ENCODE measurements around the gene MTAP. TPM values are rescaled to one million over a fixed set of nuclear protein-coding genes. Genes with fewer than 3 reads are reported as not detected.

MTAP gene
- 7.1 TPM for polyA plus RNA-seq (2012; ENCODE audit: missing spikeins)

DNA sequence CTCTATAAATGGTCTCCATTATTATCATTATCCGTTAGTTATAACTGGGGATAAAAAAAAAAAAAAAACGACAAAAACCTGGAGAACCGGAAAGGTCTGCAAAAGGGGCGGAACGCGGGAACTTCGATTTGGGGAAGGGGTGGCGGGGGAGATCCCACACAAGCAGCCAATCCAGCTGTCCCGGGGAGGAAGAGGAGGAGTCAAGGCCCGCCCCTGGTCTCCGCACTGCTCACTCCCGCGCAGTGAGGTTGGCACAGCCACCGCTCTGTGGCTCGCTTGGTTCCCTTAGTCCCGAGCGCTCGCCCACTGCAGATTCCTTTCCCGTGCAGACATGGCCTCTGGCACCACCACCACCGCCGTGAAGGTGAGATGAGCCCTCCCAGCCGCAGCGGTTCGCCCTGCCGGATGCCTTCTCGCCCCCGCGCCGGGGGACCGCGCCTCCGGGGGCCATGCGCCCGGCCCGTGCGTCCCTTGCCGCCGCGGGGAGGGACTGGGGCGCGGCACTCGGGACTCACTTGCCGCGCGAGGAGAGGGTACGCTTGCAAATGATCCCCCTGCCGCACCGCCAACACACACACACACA, at the start of gene MTAP:
Gene MTAP (plus strand): TSS at position 219 of the 583 bp plus-strand sequence. CDS start 113 bp downstream, at position 332.
- TF ChIP-seq POLR2A (IDR thresholded peaks at IDR 0.05; ENCODE audit: low read depth, low read length) (peak; percentile 58; the same call in 1 of the 2 replicates), POLR2AphosphoS5 (IDR thresholded peaks at IDR 0.05; ENCODE audit: low read depth, low read length) (0 out of 2 replicates have a peak, but pooled peaks have one; percentile 38), TAF1 (IDR thresholded peaks at IDR 0.05; ENCODE audit: borderline replicate concordance, low read depth, low read length) (no peak)
- peak; percentile 84 for FAIRE-seq
- peak; percentile 61 for DNase-seq (ENCODE audit: insufficient read length)

DNA sequence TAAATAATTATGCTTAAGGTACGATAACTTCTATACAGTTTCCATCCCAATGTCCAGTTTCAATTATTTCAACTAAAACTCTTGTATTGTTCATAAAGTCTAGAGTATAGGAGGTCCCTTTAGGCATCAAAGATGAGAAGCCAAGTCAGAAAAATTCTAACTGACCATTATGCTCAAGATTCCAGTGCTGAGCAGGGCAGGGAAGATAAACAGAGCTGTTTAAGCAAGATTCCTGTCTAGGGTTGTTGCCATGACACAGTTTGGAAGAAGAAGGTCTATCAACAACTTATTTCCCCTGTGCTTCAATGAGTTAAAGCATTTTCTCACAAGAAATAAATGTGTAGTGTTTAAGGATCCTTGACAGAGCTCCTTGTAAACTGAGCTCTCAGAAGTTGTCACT, 48.9 kb upstream of the MTAP start:
- TF ChIP-seq POLR2A (IDR thresholded peaks at IDR 0.05; ENCODE audit: low read depth, low read length) (no peak), POLR2AphosphoS5 (IDR thresholded peaks at IDR 0.05; ENCODE audit: low read depth, low read length) (no peak), TAF1 (IDR thresholded peaks at IDR 0.05; ENCODE audit: borderline replicate concordance, low read depth, low read length) (no peak)
- FAIRE-seq (no peak), DNase-seq (ENCODE audit: insufficient read length) (no peak)

DNA sequence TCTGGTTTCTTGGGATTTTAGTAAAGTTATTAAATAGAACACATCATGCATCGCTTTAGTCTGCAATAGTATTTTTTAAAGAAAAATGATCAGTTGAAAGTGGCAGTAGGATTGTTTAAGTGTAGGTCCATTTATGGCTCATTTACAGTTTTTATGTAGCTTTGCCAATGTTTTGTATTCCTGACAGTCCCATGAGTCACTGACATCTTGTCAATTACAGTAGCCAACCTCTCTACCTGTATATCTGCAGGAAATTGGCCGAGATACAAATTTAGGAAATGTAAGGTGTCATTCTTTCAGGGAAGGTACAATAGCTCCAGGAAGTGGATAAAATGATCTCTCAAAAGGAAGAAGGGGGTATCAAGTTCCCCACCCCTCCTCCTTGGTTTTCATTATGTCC, 47.7 kb upstream of the MTAP start:
- FAIRE-seq (no peak), DNase-seq (ENCODE audit: insufficient read length) (no peak)
- TF ChIP-seq TAF1 (IDR thresholded peaks at IDR 0.05; ENCODE audit: borderline replicate concordance, low read depth, low read length) (no peak), POLR2A (IDR thresholded peaks at IDR 0.05; ENCODE audit: low read depth, low read length) (no peak), POLR2AphosphoS5 (IDR thresholded peaks at IDR 0.05; ENCODE audit: low read depth, low read length) (no peak)

DNA sequence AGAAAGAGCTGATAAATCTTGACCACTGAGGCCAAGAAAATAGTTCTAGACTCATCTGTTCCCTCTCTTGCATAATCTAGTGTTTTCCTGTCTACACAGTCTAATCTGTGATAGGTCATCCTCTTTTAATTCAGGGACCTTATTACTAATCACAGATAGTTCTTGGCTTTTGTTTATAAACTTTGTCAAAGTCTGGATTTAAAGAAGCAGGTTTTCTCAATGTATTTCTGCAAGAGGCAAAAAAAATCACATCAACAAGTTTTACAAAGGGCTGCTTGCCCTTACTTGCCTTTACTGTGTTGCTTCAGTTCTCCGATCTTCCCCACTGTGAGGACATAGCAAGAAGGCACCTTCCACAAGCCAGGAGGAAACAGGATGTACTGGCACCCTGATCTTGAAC, 43.9 kb upstream of the MTAP start:
- FAIRE-seq (no peak), DNase-seq (ENCODE audit: insufficient read length) (no peak)
- TF ChIP-seq POLR2AphosphoS5 (IDR thresholded peaks at IDR 0.05; ENCODE audit: low read depth, low read length) (no peak), POLR2A (IDR thresholded peaks at IDR 0.05; ENCODE audit: low read depth, low read length) (no peak), TAF1 (IDR thresholded peaks at IDR 0.05; ENCODE audit: borderline replicate concordance, low read depth, low read length) (no peak)

DNA sequence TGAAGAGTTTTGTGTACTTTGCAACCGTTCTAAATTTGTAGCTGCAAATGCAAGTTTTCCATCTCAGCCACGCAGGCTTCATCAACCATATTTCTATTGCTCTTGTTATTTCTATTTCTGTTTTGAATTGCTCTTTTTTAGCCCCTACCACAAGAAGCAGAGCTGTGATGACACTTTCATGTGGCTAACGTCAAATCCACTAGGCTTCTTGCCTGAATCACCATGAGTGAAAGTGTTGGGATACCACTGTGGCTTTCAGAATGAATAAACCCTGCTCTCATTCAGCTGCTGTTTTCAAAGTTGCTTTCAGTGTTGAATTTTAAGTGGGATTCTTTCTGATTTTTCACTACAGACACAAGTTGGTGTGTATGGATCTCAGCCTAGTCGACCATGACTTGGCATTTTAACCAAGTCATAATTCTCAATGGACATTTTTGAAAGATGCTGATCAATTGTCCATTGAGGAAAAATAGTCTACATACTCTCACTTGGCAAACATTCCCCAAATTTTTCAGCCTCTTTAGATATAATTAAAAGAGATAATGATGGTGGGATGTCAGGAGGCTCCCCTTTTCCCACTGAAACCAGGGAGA, 41.0 kb upstream of the MTAP start:
- FAIRE-seq (no peak), DNase-seq (ENCODE audit: insufficient read length) (no peak)
- TF ChIP-seq POLR2AphosphoS5 (IDR thresholded peaks at IDR 0.05; ENCODE audit: low read depth, low read length) (no peak), TAF1 (IDR thresholded peaks at IDR 0.05; ENCODE audit: borderline replicate concordance, low read depth, low read length) (no peak), POLR2A (IDR thresholded peaks at IDR 0.05; ENCODE audit: low read depth, low read length) (no peak)

DNA sequence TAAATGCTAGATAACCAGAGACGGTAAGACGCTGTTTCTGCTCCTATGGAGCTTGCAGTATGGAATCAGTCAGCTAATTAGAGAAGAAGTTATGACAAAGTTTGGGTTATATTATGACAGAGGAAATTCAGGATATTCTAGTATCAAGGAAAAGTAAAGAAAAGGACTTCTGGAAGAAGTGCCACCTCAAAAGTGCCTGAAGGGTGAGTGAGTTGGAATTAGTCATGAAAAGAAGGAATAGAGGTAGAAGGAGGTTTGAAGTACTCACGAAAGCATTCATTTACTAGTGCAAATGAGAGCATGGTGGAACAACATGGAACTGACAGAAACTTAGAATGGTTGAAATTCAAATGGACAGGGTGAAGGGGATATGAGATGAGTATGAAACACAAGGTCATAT, 40.4 kb upstream of the MTAP start:
- no peak for FAIRE-seq
- no peak for DNase-seq (ENCODE audit: insufficient read length)
- TF ChIP-seq POLR2AphosphoS5 (IDR thresholded peaks at IDR 0.05; ENCODE audit: low read depth, low read length), result no peak
- no peak for TF ChIP-seq TAF1 (IDR thresholded peaks at IDR 0.05; ENCODE audit: borderline replicate concordance, low read depth, low read length)
- no peak for TF ChIP-seq POLR2A (IDR thresholded peaks at IDR 0.05; ENCODE audit: low read depth, low read length)

DNA sequence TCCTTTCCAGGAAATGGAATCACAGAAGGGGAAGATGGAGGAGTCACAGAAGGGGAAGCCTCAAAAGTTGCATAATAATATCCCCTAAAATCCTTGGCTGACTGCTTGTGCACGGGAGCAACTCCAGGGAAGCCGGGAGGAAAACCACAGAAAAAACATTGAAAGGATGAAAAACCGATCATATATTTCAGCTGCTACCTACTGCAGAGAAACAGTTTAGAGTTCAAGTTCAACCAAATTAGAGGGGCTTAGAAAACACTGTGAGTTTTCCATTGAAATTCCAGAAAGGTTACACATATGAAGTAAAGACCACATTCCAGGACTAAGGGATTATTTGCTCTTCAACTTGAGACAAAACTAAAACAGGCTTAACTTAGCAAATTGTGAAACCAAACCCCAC, 37.6 kb upstream of the MTAP start:
- TF ChIP-seq TAF1 (IDR thresholded peaks at IDR 0.05; ENCODE audit: borderline replicate concordance, low read depth, low read length) (no peak), POLR2AphosphoS5 (IDR thresholded peaks at IDR 0.05; ENCODE audit: low read depth, low read length) (no peak), POLR2A (IDR thresholded peaks at IDR 0.05; ENCODE audit: low read depth, low read length) (no peak)
- no peak for DNase-seq (ENCODE audit: insufficient read length)
- FAIRE-seq, result no peak

DNA sequence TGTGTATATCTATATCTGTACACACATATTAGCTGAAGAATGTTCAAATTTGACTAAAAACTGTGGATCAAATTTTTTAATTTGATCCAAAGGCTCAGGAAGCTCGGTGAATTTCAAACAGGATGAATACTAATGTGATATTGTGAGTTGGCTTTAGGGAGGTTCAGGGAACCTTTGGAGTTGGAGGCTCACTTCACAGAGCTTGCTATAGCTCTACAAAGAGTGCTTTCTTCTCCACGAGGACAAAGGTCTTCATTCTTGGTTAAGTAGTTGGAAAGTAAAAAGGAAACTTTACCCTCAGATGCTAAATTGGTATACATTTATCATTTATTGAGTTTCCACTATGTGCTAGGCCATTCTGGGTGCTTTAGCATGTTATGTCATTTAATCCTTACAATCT, 36.3 kb upstream of the MTAP start:
- DNase-seq (ENCODE audit: insufficient read length) (no peak), FAIRE-seq (no peak)
- TF ChIP-seq POLR2A (IDR thresholded peaks at IDR 0.05; ENCODE audit: low read depth, low read length) (no peak), POLR2AphosphoS5 (IDR thresholded peaks at IDR 0.05; ENCODE audit: low read depth, low read length) (no peak), TAF1 (IDR thresholded peaks at IDR 0.05; ENCODE audit: borderline replicate concordance, low read depth, low read length) (no peak)

DNA sequence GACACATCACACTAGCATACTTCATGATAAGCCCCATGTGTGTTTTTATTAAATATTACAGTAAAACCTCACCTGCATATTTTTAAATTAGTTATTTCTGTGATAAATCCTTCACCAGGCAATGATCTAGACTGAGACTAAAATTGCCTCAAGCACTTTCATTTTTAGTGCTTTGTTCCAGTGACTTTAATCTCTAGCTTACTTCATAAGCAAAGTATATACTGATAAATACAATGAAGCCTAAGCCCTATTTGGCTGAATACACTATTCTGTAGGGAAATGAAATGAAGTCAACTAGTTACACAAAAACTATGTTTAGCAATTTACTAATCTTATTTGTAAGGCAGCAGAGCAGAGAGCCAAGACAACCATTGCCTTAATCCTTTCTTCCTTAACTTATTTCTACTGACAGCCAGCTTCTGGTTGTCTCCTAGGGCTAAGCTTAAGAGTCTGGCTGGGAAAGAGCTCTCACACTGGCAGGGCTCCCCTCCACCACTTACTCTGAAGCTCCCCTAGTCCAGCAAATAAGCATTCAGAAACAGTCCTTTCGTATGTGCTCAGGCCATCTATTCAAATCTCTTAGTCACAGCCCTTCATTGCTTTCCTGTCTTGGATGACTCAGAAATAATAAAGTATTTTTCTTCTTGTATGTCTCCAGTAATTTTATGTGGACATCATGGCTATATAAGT, 31.4 kb upstream of the MTAP start:
- no peak for TF ChIP-seq TAF1 (IDR thresholded peaks at IDR 0.05; ENCODE audit: borderline replicate concordance, low read depth, low read length)
- no peak for DNase-seq (ENCODE audit: insufficient read length)
- no peak for FAIRE-seq

DNA sequence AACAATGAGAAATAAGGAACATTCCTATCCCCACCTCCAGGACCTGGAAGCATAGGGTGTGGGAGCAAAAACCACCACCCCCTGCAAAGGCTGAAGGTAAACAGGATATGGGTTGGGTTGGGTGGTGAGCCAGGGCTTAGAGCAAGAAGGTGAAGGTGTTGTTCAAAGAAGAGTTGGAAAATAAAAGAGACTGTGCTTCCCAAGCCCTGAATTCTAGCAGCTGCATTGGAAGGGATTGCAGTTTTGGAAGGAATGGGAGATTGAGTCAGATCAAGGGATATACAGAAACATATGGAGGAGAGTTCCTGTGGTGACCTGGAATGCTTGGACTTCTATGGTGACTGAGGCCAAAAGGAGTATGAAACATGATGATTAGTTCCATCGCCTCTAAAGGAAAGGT, 24.7 kb upstream of the MTAP start:
- no peak for FAIRE-seq
- DNase-seq (ENCODE audit: insufficient read length), result no peak
- TF ChIP-seq POLR2AphosphoS5 (IDR thresholded peaks at IDR 0.05; ENCODE audit: low read depth, low read length) (no peak), POLR2A (IDR thresholded peaks at IDR 0.05; ENCODE audit: low read depth, low read length) (no peak), TAF1 (IDR thresholded peaks at IDR 0.05; ENCODE audit: borderline replicate concordance, low read depth, low read length) (no peak)

DNA sequence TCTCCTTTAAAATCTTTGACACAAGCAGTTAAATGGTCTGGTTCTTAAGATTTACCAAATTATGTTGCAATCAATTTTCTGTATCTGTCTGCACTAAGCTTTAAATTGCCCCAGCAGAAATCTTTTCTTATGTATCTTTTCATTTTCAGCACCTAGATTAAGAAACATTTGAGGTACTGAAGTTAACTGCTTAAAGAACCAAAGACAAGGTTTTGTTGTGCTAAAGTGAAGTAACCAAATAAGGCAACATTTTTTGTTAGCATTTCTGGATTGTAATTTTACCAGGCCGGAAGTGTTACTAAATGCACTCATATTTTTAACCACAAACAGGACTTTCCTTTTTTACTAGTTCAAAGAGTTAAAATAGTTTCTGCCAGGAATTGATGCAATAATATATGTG, 24.1 kb upstream of the MTAP start:
- DNase-seq (ENCODE audit: insufficient read length), result no peak
- no peak for TF ChIP-seq POLR2AphosphoS5 (IDR thresholded peaks at IDR 0.05; ENCODE audit: low read depth, low read length)
- TF ChIP-seq TAF1 (IDR thresholded peaks at IDR 0.05; ENCODE audit: borderline replicate concordance, low read depth, low read length), result no peak
- no peak for FAIRE-seq

DNA sequence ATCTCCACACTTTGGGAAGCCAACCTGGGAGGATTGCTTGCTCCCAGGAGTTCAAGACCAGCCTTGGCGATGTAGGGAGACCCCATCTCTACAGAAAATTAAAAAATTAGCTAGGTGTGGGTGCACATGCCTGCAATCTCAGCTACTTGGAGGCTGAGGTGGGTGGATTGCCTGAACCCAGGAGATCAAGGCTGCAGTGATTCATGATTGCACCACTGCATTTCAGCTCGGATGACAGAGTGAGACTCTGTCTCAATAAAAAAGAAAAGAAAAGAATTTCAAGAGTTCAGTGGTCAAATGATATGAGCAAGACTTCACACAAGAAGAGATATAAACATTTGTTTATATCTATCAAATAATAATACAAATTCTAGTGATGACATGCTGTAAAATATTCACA, 23.0 kb upstream of the MTAP start:
- FAIRE-seq (no peak), DNase-seq (ENCODE audit: insufficient read length) (no peak)
- TF ChIP-seq POLR2A (IDR thresholded peaks at IDR 0.05; ENCODE audit: low read depth, low read length), result no peak
- no peak for TF ChIP-seq POLR2AphosphoS5 (IDR thresholded peaks at IDR 0.05; ENCODE audit: low read depth, low read length)
- no peak for TF ChIP-seq TAF1 (IDR thresholded peaks at IDR 0.05; ENCODE audit: borderline replicate concordance, low read depth, low read length)

Measured in GM12892 (cell line).